HepG2 (cell line): ENCODE results near the gene DDX17. TPM values are rescaled to one million over a fixed set of nuclear protein-coding genes. Genes with fewer than 3 reads are reported as not detected.

ENCODE experiments used
- CREB1 ChIP-seq, 2 experiments: fragments of 450-650 bp in 1 of 2; IDR thresholded peaks; 2 replicates each; pipeline ENCODE4 v1.6.1; 2016 to 2017; ENCODE audit warnings: control low read depth in 1 of 2, mild to moderate bottlenecking in 1 of 2, missing compliant biosample characterization in 1 of 2, missing genetic modification characterization in 1 of 2
- FOXK1 ChIP-seq: sonication (generic); formaldehyde crosslinking; IDR thresholded peaks from 2 replicates; pipeline ENCODE4 v1.4.0; 2020; ENCODE audit warnings: low read depth, missing genetic modification reagents, borderline replicate concordance
- FOXO1 ChIP-seq: sonication (generic); formaldehyde crosslinking; IDR thresholded peaks from 2 replicates; pipeline ENCODE4 v1.4.0; 2020; ENCODE audit warnings: missing genetic modification reagents
- HMGA1 ChIP-seq: sonication (generic); formaldehyde crosslinking; conservative IDR thresholded peaks from 2 replicates; pipeline ENCODE4 v1.4.0; 2020; ENCODE audit warnings: missing genetic modification reagents
- KDM2A ChIP-seq: sonication (generic); formaldehyde crosslinking; IDR thresholded peaks from 2 replicates; pipeline ENCODE4 v1.4.0; 2020; ENCODE audit warnings: low read depth, missing genetic modification reagents, borderline replicate concordance
- KLF16 ChIP-seq, 2 experiments: sonication (generic) in 1 of 2; formaldehyde crosslinking in 1 of 2; IDR thresholded peaks; 2 replicates each; pipeline versions ENCODE4 v1.6.1 to v1.8.0; 2016 to 2023; ENCODE audit warnings: missing genetic modification reagents in 2 of 2, missing compliant biosample characterization in 1 of 2
- KLF6 ChIP-seq: IDR thresholded peaks from 2 replicates; pipeline ENCODE4 v1.8.0; 2016; ENCODE audit warnings: missing biosample characterization, missing genetic modification reagents
- RFX3 ChIP-seq: IDR thresholded peaks from 2 replicates; pipeline ENCODE4 v1.6.1; 2016; ENCODE audit warnings: missing biosample characterization, missing genetic modification reagents
- SAP130 ChIP-seq: IDR thresholded peaks from 2 replicates; pipeline ENCODE4 v1.6.1; 2016; ENCODE audit warnings: low read depth
- TEAD3 ChIP-seq: optimal IDR thresholded peaks from 2 replicates; pipeline ENCODE3; 2016; ENCODE audit warnings: borderline replicate concordance
- ZBTB7B ChIP-seq: sonication (generic); formaldehyde crosslinking; IDR thresholded peaks from 2 replicates; pipeline ENCODE4 v1.4.0; 2020; ENCODE audit warnings: missing genetic modification reagents
- ZNF263 ChIP-seq: sonication (generic); formaldehyde crosslinking; IDR thresholded peaks from 2 replicates; pipeline ENCODE4 v1.4.0; 2020; ENCODE audit warnings: missing genetic modification reagents
- ZNF460 ChIP-seq: sonication (generic); formaldehyde crosslinking; IDR thresholded peaks from 2 replicates; pipeline ENCODE4 v1.5.1; 2020; ENCODE audit warnings: missing genetic modification reagents, mild to moderate bottlenecking, borderline replicate concordance
- ZNF614 ChIP-seq: IDR thresholded peaks from 2 replicates; pipeline ENCODE4 v1.6.1; 2018; ENCODE audit warnings: missing biosample characterization, missing genetic modification reagents, inconsistent platforms, borderline replicate concordance
- ZNF878 ChIP-seq: sonication (generic); formaldehyde crosslinking; IDR thresholded peaks from 2 replicates; pipeline ENCODE4 v1.8.1; 2023; ENCODE audit warnings: mild to moderate bottlenecking, missing genetic modification reagents, moderate library complexity
- polyA plus RNA-seq, 8 experiments: library from polyadenylated mRNA; depleted of rRNA in 3 of 8; stranded (reverse) in 7 of 8; unstranded in 1 of 8; fragments of >200 nt; fragmentation: Illumina TruSeq in 4 of 8; extraction: Trizol in 4 of 8; gene quantifications; 2 replicates each; pipeline versions ENCODE4 v1.2.1 to v1.2.3, GENCODE V29; 2011 to 2016; ENCODE audit warnings: low read depth in 4 of 8, missing spikeins in 1 of 8, mixed read lengths in 1 of 8; ENCODE audit not compliant: insufficient read depth in 1 of 8
- total RNA-seq, 5 experiments: library from RNA; depleted of rRNA; stranded (reverse); fragments of >200 nt; fragmentation: Illumina TruSeq; extraction: Trizol; gene quantifications; 2 replicates each; pipeline ENCODE4 v1.2.3, GENCODE V29; 2016; ENCODE audit warnings: low read depth in 1 of 5
- TF ChIP-seq, protein P1 (sequence below): IDR thresholded peaks from 2 replicates; pipeline ENCODE4 v1.6.1; 2016; ENCODE audit warnings: control low read depth
- TF ChIP-seq, protein P2 (sequence below): sonication (generic); formaldehyde crosslinking; IDR thresholded peaks from 2 replicates; pipeline ENCODE4 v1.4.0; 2020; ENCODE audit warnings: missing genetic modification reagents, borderline replicate concordance
- TF ChIP-seq, protein P3 (sequence below): sonication (generic); formaldehyde crosslinking; conservative IDR thresholded peaks from 2 replicates; pipeline ENCODE4 v1.8.1; 2023; ENCODE audit warnings: missing genetic modification reagents
- TF ChIP-seq, protein P4 (sequence below): sonication (generic); formaldehyde crosslinking; IDR thresholded peaks from 2 replicates; pipeline ENCODE4 v1.9.0; 2022; ENCODE audit warnings: missing genetic modification reagents, mild to moderate bottlenecking, borderline replicate concordance

Gene DDX17
- total and polyA plus RNA-seq, 2 of the 13 experiments (the other 11 are each of a cell fraction or from before 2014, with no cell fraction given), result 238 to 344 TPM

DNA sequence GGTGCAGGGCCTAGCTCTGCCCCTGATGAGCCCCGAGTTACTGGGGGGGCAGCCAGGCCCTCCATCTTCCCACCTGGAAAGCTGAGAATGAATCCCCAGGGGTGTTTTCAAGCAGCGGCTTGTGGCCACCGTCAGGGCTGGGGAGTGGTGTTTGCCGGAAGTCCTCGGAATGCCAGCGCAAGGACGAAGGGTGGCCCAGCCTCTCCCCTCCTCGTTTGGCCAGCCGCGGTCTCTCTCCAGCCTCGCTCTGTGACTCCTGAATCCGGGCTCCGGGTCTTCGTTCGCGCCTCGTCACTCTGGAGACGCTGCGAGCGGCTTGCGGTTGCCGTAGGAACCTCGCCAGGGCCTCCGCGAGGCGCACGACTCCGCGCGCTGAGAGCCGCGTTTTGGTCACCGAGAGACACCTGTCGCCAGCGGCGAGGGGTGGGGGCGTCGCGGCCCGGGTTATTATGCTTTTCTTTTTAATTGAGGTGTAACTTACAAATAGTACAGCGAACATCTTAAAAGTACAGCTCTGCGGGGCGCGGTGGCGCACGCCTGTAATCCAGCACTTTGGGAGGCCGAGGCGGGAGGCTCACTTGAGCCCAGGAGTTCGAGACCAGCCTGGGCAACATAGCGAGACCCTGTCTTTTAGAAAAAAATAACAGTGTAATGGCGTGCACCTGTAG is 44.6 kb downstream of the DDX17 start (continued):
- TF ChIP-seq, protein P1, sequence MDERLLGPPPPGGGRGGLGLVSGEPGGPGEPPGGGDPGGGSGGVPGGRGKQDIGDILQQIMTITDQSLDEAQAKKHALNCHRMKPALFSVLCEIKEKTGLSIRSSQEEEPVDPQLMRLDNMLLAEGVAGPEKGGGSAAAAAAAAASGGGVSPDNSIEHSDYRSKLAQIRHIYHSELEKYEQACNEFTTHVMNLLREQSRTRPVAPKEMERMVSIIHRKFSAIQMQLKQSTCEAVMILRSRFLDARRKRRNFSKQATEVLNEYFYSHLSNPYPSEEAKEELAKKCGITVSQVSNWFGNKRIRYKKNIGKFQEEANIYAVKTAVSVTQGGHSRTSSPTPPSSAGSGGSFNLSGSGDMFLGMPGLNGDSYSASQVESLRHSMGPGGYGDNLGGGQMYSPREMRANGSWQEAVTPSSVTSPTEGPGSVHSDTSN (CRISPR knock-in tag), result 0 out of 2 replicates have a peak, but pooled peaks have one; percentile 30
- peak; percentile 80 for TF ChIP-seq ZNF460 (CRISPR knock-in tag)
- 0 out of 2 replicates have a peak, but pooled peaks have one; percentile 37 for TF ChIP-seq FOXK1
- peak; percentile 95 for TF ChIP-seq KDM2A
- TF ChIP-seq, protein P2, sequence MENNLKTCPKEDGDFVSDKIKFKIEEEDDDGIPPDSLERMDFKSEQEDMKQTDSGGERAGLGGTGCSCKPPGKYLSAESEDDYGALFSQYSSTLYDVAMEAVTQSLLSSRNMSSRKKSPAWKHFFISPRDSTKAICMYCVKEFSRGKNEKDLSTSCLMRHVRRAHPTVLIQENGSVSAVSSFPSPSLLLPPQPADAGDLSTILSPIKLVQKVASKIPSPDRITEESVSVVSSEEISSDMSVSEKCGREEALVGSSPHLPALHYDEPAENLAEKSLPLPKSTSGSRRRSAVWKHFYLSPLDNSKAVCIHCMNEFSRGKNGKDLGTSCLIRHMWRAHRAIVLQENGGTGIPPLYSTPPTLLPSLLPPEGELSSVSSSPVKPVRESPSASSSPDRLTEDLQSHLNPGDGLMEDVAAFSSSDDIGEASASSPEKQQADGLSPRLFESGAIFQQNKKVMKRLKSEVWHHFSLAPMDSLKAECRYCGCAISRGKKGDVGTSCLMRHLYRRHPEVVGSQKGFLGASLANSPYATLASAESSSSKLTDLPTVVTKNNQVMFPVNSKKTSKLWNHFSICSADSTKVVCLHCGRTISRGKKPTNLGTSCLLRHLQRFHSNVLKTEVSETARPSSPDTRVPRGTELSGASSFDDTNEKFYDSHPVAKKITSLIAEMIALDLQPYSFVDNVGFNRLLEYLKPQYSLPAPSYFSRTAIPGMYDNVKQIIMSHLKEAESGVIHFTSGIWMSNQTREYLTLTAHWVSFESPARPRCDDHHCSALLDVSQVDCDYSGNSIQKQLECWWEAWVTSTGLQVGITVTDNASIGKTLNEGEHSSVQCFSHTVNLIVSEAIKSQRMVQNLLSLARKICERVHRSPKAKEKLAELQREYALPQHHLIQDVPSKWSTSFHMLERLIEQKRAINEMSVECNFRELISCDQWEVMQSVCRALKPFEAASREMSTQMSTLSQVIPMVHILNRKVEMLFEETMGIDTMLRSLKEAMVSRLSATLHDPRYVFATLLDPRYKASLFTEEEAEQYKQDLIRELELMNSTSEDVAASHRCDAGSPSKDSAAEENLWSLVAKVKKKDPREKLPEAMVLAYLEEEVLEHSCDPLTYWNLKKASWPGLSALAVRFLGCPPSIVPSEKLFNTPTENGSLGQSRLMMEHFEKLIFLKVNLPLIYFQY (CRISPR knock-in tag), result 0 out of 2 replicates have a peak, but pooled peaks have one; percentile 46
- TF ChIP-seq ZNF614 (CRISPR knock-in tag), result 0 out of 2 replicates have a peak, but pooled peaks have one; percentile 19
- peak; percentile 61; the same call in 1 of the 2 replicates for TF ChIP-seq ZNF263 (CRISPR knock-in tag)
- peak; percentile 84 for TF ChIP-seq TEAD3 (CRISPR knock-in tag)
- no peak for TF ChIP-seq HMGA1 (CRISPR knock-in tag)
- peak; percentile 12; the same call in 1 of the 2 replicates for TF ChIP-seq FOXO1
- 0 out of 2 replicates have a peak, but pooled peaks have one; percentile 36 for TF ChIP-seq ZNF878 (CRISPR knock-in tag)
- TF ChIP-seq, protein P3, sequence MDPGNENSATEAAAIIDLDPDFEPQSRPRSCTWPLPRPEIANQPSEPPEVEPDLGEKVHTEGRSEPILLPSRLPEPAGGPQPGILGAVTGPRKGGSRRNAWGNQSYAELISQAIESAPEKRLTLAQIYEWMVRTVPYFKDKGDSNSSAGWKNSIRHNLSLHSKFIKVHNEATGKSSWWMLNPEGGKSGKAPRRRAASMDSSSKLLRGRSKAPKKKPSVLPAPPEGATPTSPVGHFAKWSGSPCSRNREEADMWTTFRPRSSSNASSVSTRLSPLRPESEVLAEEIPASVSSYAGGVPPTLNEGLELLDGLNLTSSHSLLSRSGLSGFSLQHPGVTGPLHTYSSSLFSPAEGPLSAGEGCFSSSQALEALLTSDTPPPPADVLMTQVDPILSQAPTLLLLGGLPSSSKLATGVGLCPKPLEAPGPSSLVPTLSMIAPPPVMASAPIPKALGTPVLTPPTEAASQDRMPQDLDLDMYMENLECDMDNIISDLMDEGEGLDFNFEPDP (CRISPR knock-in tag), result no peak
- TF ChIP-seq ZBTB7B (CRISPR knock-in tag), result peak; percentile 53; the same call in 1 of the 2 replicates
- TF ChIP-seq KLF6, result peak; percentile 49; the same call in 1 of the 2 replicates
- peak; percentile 91 for TF ChIP-seq RFX3 (CRISPR knock-in tag)
- peak; percentile 86 for TF ChIP-seq SAP130 (CRISPR knock-in tag)
- TF ChIP-seq, protein P4, sequence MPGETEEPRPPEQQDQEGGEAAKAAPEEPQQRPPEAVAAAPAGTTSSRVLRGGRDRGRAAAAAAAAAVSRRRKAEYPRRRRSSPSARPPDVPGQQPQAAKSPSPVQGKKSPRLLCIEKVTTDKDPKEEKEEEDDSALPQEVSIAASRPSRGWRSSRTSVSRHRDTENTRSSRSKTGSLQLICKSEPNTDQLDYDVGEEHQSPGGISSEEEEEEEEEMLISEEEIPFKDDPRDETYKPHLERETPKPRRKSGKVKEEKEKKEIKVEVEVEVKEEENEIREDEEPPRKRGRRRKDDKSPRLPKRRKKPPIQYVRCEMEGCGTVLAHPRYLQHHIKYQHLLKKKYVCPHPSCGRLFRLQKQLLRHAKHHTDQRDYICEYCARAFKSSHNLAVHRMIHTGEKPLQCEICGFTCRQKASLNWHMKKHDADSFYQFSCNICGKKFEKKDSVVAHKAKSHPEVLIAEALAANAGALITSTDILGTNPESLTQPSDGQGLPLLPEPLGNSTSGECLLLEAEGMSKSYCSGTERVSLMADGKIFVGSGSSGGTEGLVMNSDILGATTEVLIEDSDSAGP (CRISPR knock-in tag), result peak; percentile 83
- TF ChIP-seq KLF16 (CRISPR knock-in tag; IDR thresholded peaks at IDR 0.05), result 0 out of 4 replicates have a peak, but pooled peaks of 1 of the 2 experiments have one; percentile 40
- TF ChIP-seq CREB1 (IDR thresholded peaks at IDR 0.05), result peak; percentile 40
- TF ChIP-seq CREB1 (CRISPR knock-in tag; IDR thresholded peaks at IDR 0.05), result no peak
